ENCODE data around the gene IFITM2.

The IFITM2 gene

GRCh38 chr11:353179-353873 lies 45.7 kb downstream of the IFITM2 start:
- TF ChIP-seq EP300 (IDR thresholded peaks at IDR 0.05; ENCODE audit: borderline replicate concordance) (no peak), CEBPB (IDR thresholded peaks at IDR 0.05) (no peak), FOXM1 (IDR thresholded peaks at IDR 0.05; ENCODE audit: borderline replicate concordance, low read depth) (no peak), CREB1 (IDR thresholded peaks at IDR 0.05; ENCODE audit: low read depth) (no peak), RAD21 (IDR thresholded peaks at IDR 0.05; ENCODE audit: low read depth) (no peak), REST (IDR thresholded peaks at IDR 0.05; ENCODE audit: low read depth) (no peak), TCF12 (IDR thresholded peaks at IDR 0.05; ENCODE audit: low read depth) (no peak), EGR1 (IDR thresholded peaks at IDR 0.05) (no peak), YY1 (IDR thresholded peaks at IDR 0.05; ENCODE audit: low read depth) (no peak), TAF1 (IDR thresholded peaks at IDR 0.05; ENCODE audit: low read depth) (no peak), USF1 (IDR thresholded peaks at IDR 0.05) (no peak), TEAD4 (IDR thresholded peaks at IDR 0.05) (no peak), NFIC (IDR thresholded peaks at IDR 0.05) (peak; percentile 66), MAX (IDR thresholded peaks at IDR 0.05) (peak; percentile 77), ZBTB7A (IDR thresholded peaks at IDR 0.05; ENCODE audit: low read depth) (no peak)

- TF ChIP-seq CEBPB (IDR thresholded peaks at IDR 0.05), result no peak
- TF ChIP-seq TEAD4 (IDR thresholded peaks at IDR 0.05), result peak; percentile 72
- TF ChIP-seq EGR1 (IDR thresholded peaks at IDR 0.05), result no peak
- TF ChIP-seq REST (IDR thresholded peaks at IDR 0.05; ENCODE audit: low read depth), result no peak
- peak; percentile 45; the same call in 1 of the 2 replicates for TF ChIP-seq TAF1 (IDR thresholded peaks at IDR 0.05; ENCODE audit: low read depth)
- TF ChIP-seq EP300 (IDR thresholded peaks at IDR 0.05; ENCODE audit: borderline replicate concordance), result peak; percentile 55; the same call in 1 of the 2 replicates
- no peak for TF ChIP-seq FOXM1 (IDR thresholded peaks at IDR 0.05; ENCODE audit: borderline replicate concordance, low read depth)
- TF ChIP-seq NFIC (IDR thresholded peaks at IDR 0.05), result peak; percentile 83
- peak; percentile 12; the same call in 1 of the 2 replicates for TF ChIP-seq RAD21 (IDR thresholded peaks at IDR 0.05; ENCODE audit: low read depth)
- TF ChIP-seq ZBTB7A (IDR thresholded peaks at IDR 0.05; ENCODE audit: low read depth), result peak; percentile 98
- TF ChIP-seq YY1 (IDR thresholded peaks at IDR 0.05; ENCODE audit: low read depth), result no peak
- TF ChIP-seq MAX (IDR thresholded peaks at IDR 0.05), result peak; percentile 68; the same call in 1 of the 2 replicates
- TF ChIP-seq TCF12 (IDR thresholded peaks at IDR 0.05; ENCODE audit: low read depth), result peak; percentile 67; the same call in 1 of the 2 replicates
- no peak for TF ChIP-seq USF1 (IDR thresholded peaks at IDR 0.05)
Measured at GRCh38 chr11:355581-356458, 48.2 kb downstream of the IFITM2 start.

GRCh38 chr11:356610-357009 lies 49.0 kb downstream of the IFITM2 start:
- TF ChIP-seq CEBPB (IDR thresholded peaks at IDR 0.05) (no peak), EP300 (IDR thresholded peaks at IDR 0.05; ENCODE audit: borderline replicate concordance) (no peak), FOXM1 (IDR thresholded peaks at IDR 0.05; ENCODE audit: borderline replicate concordance, low read depth) (no peak), MAX (IDR thresholded peaks at IDR 0.05) (no peak), USF1 (IDR thresholded peaks at IDR 0.05) (no peak), YY1 (IDR thresholded peaks at IDR 0.05; ENCODE audit: low read depth) (no peak), EGR1 (IDR thresholded peaks at IDR 0.05) (no peak), RAD21 (IDR thresholded peaks at IDR 0.05; ENCODE audit: low read depth) (no peak), CREB1 (IDR thresholded peaks at IDR 0.05; ENCODE audit: low read depth) (no peak)

GRCh38 chr11:357582-357981 lies 50.0 kb downstream of the IFITM2 start:
- TF ChIP-seq NFIC (IDR thresholded peaks at IDR 0.05), result no peak
- TF ChIP-seq TEAD4 (IDR thresholded peaks at IDR 0.05), result no peak
- no peak for TF ChIP-seq CEBPB (IDR thresholded peaks at IDR 0.05)
- no peak for TF ChIP-seq RAD21 (IDR thresholded peaks at IDR 0.05; ENCODE audit: low read depth)
- TF ChIP-seq CREB1 (IDR thresholded peaks at IDR 0.05; ENCODE audit: low read depth), result no peak
- TF ChIP-seq YY1 (IDR thresholded peaks at IDR 0.05; ENCODE audit: low read depth), result no peak
- no peak for TF ChIP-seq TAF1 (IDR thresholded peaks at IDR 0.05; ENCODE audit: low read depth)
- TF ChIP-seq FOXM1 (IDR thresholded peaks at IDR 0.05; ENCODE audit: borderline replicate concordance, low read depth), result no peak
- no peak for TF ChIP-seq USF1 (IDR thresholded peaks at IDR 0.05)
- TF ChIP-seq MAX (IDR thresholded peaks at IDR 0.05), result no peak
- TF ChIP-seq EP300 (IDR thresholded peaks at IDR 0.05; ENCODE audit: borderline replicate concordance), result no peak
- TF ChIP-seq TCF12 (IDR thresholded peaks at IDR 0.05; ENCODE audit: low read depth), result no peak
